Suppressor macrophage (primary cell): ENCODE results near the gene AGR3.

Experiments
- DNase-seq, 4 experiments: peaks; one replicate each; pipeline ENCODE4 v3.0.0-alpha.2; 2020 to 2022

Gene AGR3

DNA sequence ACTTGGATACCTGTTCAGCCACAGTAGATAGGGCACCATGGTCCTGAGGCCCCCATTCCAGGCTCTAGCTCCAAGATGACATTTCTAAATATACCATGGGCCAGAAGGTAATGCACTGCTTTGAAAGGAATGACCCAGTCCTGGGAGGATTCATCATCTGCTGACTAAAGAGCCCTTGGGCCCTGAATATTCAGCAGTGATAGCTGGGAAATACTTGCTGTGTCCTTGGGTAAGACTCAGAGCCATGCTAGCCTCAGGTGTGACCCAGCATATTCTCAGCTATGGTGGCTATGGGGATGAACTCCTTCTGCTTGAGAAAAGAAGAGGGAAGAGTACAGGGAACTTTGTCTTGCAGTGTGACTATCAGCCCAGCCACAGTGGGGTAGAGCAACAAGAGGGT, 55.7 kb downstream of the AGR3 start:
- no peak for DNase-seq

DNA sequence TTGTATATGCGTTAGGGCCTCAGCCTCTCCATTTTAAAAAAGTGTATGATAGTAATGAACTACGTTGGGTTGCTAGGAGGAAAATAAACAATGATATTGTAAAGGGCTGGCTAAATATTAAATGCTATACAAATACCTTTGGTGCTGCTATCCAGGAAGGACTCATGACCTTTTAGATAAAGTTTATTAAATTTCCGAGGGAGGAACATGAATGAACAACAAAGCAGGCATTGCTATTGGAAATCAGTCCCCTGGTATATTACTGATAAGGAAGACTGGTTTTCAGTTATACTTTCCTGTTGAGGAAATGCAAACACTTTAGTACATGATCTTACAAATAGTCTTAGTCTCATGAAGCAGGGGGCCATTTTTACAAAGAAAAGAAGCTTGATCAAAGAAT, 59.8 kb downstream of the AGR3 start:
- no peak for DNase-seq

DNA sequence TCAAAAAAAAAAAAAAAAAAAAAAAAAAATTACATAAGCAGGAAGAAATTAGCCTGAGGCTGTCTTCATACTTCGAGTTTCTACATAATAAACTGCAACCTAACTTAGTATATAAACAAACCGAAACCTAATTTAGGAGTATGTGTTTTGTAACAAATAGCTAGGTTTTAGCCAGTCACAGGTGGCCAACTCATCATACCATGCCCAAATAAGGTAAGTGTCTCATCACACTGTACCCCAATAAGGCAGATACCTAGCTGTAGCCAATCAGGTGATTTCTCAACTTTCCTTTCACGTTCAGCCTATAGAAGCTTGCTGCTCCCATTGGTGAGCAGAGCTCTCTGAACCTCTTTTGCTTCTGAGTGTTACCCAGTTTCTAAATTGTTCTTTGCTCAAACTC, 63.1 kb downstream of the AGR3 start:
- DNase-seq = no peak

DNA sequence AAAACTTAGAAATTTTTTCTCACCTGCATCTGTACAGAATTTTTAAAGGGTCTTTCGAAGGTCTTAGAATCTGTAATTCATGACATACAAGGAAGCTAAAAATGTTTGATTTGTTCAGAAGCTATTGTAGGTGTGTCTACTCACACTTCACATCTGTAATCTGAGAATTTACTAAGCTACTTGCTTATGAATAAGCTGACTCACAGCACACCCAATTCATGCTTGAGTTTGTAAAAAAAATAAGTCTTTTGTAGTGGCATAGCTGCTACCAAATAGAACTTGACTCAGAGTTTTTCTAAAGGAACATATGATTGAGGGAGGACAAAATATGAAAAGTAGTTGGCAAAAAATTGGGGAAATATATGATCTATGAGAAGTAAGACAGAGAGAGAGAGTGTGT, 64.2 kb downstream of the AGR3 start:
- DNase-seq = peak in 2 of 4 experiments; percentile 41 to 55

DNA sequence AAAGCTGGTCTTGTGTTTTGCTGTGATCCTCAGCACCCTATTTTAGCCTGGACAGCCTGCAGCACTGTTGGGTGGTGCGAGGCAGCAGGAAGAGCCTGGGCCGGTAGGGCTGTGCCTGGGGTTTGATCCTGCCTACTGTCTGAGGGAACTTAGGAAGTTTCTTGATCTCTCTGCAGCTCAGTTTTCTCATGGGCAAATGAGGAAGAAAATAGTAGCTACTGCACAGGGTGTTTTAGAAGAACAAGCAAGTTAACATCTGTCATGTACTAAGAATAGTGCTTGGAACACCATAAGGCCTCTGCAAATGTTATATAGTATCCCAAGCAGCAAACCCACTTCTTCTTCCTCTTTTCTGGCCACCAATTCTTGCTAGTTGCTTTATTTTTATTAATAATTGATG, 65.0 kb downstream of the AGR3 start:
- DNase-seq = peak; percentile 70 to 90 (median 81)

DNA sequence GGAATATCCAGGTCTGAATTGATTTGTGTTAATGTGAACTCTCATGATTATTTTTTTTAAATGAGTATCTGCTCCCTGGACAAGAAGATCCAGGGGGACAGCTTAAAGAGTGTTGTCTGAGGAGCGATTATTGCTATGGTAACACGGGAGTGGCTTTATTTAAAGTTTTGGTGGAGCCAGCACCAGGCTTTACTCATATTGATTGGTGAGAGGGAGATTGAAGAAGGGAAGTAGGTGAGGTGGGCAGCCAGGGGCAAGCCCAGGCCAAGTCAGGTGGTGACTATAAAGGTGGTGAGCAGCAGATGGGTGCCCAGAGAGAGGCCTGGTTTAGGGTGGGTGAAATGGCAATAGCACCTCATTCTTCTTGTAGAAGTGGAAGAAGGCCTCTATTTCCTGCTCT, 66.8 kb downstream of the AGR3 start:
- no peak for DNase-seq

DNA sequence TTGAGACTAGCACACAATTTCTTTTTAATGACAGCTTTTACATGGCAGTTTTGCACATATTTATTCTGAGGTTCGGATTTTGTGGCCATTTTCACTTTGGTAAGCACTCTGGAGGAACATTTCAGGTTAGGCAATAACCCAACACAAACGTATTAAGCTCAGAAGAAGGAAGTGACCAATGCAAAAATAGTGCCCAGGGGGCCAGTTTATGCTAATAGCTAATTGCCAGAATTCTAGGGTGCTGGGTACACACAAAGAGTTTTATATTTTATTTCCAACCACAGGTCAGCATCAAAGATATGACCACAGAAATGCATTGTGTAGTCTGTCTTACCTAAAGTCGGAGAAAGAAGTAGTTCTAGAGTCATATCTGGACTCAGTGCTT, 68.6 kb downstream of the AGR3 start:
- DNase-seq = peak; percentile 59 to 81 (median 70)

DNA sequence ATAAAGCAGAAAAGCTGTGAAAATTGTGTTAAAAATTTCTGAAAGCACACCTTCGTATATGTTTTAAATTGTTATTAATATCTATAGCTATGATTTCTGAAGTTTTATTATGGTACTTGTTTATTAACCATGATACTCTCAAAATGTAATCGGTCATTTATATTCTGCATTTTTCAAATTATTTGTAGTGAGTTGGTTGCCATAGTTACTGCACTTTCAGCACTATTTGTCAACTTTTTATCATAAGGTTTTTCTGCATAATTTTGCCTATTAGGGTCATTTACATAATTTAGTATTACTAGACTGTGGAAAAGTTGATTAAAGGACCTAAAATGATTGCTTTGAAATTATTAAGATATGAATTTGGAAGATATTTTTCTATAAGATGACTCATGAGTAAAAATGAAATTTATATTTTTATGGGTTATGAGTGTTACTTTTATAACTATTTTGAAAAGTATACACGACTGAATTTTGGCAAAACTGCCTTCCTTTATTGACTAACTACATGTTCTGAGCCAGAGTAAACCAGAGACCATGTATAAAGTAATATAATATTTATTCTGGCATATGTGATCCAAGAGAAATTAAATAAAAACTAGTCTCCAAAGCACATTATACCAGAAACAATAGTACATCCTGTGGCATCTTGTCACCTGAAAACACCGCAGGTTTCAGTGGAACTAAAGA, 69.1 kb downstream of the AGR3 start:
- DNase-seq = no peak

DNA sequence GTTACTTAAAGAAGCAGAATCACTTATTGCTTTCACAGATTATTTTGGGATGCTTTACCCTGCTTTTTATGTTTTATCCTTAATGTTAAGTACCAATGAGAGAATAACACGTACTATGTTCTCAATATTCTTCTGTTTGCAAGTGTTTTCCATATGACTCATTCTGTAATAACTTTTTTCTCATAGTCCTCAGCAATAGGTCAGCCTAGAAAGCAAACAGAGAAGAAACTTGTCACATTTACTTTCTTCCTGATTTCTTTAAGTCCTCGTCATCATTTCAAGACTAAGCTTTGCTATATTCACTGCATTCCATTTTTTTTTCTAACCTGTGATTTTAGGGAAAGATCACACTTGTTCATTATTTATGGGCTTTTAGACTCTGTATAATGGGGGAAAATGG, 70.2 kb downstream of the AGR3 start:
- DNase-seq = peak in 3 of 4 experiments; percentile 19 to 77 (median 77)

DNA sequence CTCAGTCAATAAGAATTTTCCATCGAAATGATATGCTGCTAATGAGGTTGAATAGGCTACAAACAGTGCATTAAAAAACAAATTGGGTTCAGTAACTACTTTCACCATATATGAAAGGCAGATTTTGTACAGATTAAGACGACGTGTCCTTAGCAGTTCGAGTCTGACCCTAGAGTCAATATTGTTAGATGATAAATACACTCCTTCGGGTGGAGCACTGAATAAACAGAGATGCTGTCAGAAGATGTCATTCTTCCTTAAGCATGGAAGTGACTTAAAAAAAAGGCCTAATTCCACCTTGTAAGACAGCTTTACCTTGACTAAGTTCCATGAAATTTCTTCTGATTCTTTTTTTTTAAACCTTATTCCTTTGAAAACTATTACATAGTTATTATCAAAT, 71.2 kb downstream of the AGR3 start:
- DNase-seq = no peak

DNA sequence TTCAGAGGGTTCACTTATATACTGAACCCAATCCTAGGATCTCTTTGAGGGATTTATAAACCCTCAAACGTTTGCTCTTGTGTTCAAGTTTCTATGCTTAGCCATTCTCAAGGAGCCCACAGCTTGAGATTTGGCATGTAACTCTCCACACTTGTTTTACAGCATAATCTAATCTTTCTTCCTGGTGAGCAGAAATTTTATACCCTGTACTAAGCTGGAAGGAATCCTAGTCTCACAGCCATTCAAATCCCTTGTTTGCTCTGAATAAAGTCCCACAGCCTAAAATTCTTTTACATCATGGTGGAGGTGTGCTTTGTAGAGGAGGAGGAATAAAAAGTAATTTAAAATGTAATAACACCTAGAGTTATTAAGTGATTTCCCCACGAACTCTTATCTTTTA, 71.7 kb downstream of the AGR3 start:
- DNase-seq = no peak
